ENCODE results near the gene SOAT1.

The SOAT1 gene

DNA sequence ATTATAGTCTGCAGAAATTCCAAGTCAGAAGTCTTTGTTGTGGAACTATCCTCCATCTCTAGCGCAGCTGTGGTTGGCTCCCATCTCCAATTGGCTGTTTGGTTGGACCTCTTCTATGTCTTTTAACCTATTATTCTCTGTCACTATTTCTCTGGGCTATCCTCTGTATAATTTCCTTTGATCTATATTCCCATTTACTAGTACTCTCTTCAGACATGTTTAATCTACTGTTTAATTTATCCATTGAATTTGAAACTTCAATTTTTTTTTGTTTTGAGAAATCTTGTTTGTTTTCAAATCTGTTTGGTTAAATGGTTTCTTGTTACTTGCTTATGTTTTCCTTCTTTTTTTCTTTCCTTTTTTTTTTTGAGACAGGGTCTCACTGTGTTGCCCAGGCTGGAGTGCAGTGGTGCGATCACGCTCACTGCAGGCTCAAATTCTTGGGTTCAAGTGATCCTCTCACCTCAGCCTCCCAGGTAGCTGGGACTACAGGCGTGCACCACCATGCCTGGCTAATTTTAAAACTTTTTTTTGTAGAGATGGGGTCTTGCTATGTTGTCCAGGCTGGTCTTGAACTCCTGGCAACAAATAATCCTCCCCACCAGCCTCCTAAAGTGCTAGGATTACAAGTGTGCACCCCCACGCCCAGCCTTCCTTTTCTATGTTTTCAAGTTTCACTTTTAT is 28.1 kb downstream of the SOAT1 start:
- DNase-seq (ENCODE audit: insufficient read length, low spot score): no peak
- no peak for TF ChIP-seq POLR2A (IDR thresholded peaks at IDR 0.05; ENCODE audit: low read depth, low read length)
- FAIRE-seq: no peak

- no peak for FAIRE-seq
Observed at GRCh38 chr1:179322557-179322956, 29.0 kb downstream of the SOAT1 start.

GRCh38 chr1:179323436-179323835 is 29.8 kb downstream of the SOAT1 start:
- no peak for FAIRE-seq
- no peak for TF ChIP-seq POLR2A (IDR thresholded peaks at IDR 0.05; ENCODE audit: low read depth, low read length)

More at GRCh38 chr1:179322557-179322956, 29.0 kb downstream of the SOAT1 start:
- no peak for DNase-seq (ENCODE audit: insufficient read length, low spot score)
- TF ChIP-seq POLR2A (IDR thresholded peaks at IDR 0.05; ENCODE audit: low read depth, low read length): no peak

GRCh38 chr1:179325836-179326235 is 32.2 kb downstream of the SOAT1 start:
- DNase-seq (ENCODE audit: insufficient read length, low spot score) (no peak), FAIRE-seq (no peak)
- TF ChIP-seq POLR2A (IDR thresholded peaks at IDR 0.05; ENCODE audit: low read depth, low read length): no peak

More at GRCh38 chr1:179323436-179323835, 29.8 kb downstream of the SOAT1 start:
- no peak for DNase-seq (ENCODE audit: insufficient read length, low spot score)

DNA sequence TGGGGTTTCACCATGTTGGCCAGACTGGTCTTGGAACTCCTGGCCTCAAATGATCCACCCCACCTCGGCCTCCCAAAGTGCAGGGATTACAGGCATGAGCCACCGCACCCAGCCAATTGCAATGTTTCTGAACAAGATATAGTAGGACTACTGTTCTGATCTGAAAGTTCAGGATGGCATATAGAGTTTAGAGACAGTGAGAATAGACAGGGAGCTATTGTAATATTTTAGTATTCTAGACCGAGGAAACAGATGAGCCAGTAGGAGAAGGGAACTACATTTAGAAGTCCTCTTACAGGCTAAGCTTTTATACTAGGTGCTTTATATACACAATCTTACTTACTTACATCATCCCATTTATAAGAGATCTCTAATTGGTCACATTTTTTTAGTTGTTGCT is 33.1 kb downstream of the SOAT1 start:
- FAIRE-seq (no peak), DNase-seq (ENCODE audit: insufficient read length, low spot score) (no peak)
- TF ChIP-seq POLR2A (IDR thresholded peaks at IDR 0.05; ENCODE audit: low read depth, low read length): no peak

DNA sequence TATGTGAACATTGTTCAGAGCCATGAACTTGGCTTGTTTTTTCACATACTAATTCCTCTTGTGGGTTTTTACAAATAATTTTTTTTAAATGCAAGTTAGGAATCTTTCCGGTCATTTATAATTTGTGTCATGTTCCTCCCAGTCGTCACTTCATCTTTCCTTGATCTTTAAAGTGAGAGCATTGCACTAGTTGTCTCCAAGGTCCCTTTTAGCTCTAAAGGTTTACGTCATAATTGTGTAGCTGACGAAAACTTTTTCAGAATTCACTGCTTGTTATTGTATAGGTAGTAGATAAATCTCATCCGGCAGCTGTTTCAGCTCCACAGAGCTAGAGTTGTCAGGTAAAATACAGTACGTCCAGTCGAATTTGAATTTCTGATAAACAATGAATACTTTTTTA is 33.6 kb downstream of the SOAT1 start:
- DNase-seq (ENCODE audit: insufficient read length, low spot score): no peak
- no peak for TF ChIP-seq POLR2A (IDR thresholded peaks at IDR 0.05; ENCODE audit: low read depth, low read length)
- no peak for FAIRE-seq

DNA sequence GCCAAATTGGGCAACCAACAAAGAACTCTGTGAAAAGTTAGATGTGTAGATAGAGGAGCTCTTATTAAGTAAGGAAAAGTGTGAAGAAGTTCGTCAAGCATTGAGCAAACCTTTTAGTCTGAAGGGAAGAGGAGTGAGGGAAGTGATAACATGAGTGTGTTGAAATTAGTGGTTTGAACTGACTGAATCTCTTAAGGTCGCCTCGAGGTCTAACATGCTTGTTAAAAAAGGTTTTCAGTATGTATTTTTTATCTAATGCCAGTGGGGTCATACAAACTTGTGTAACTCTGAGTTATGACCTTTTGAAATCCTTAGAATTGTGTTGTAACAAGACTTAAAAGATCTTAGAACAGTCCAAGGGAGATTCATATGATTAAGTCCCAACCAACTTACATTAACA is 34.1 kb downstream of the SOAT1 start:
- no peak for TF ChIP-seq POLR2A (IDR thresholded peaks at IDR 0.05; ENCODE audit: low read depth, low read length)
- DNase-seq (ENCODE audit: insufficient read length, low spot score): no peak
- no peak for FAIRE-seq

- FAIRE-seq (no peak), DNase-seq (ENCODE audit: insufficient read length, low spot score) (no peak)
- TF ChIP-seq POLR2A (IDR thresholded peaks at IDR 0.05; ENCODE audit: low read depth, low read length): no peak
Observed at GRCh38 chr1:179329862-179330261, 36.3 kb downstream of the SOAT1 start.

DNA sequence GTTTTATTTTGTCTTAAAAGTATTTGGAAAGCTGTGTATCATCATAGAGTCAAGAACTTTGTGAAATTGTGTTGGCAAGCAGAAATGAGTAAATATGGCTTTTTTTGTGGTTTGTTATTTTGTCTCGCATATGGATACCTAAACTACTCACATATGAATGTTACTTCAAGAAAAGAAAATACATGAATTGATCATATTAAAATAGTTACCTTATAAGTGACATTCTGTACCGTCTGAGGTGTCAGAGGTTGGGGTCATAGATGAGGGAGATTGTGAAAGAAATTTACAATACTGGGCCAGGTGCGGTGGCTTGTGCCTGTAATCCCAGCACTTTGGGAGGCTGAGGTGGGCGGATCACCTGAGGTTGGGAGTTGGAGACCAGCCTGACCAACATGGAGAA is 40.8 kb downstream of the SOAT1 start:
- no peak for FAIRE-seq
- TF ChIP-seq POLR2A (IDR thresholded peaks at IDR 0.05; ENCODE audit: low read depth, low read length): no peak
- no peak for DNase-seq (ENCODE audit: insufficient read length, low spot score)

GRCh38 chr1:179337288-179337687 is 43.7 kb downstream of the SOAT1 start:
- DNase-seq (ENCODE audit: insufficient read length, low spot score): no peak
- no peak for FAIRE-seq
- TF ChIP-seq POLR2A (IDR thresholded peaks at IDR 0.05; ENCODE audit: low read depth, low read length): no peak

GRCh38 chr1:179337942-179338560 is 44.5 kb downstream of the SOAT1 start:
- DNase-seq (ENCODE audit: insufficient read length, low spot score): no peak
- TF ChIP-seq POLR2A (IDR thresholded peaks at IDR 0.05; ENCODE audit: low read depth, low read length): no peak
- FAIRE-seq: no peak

DNA sequence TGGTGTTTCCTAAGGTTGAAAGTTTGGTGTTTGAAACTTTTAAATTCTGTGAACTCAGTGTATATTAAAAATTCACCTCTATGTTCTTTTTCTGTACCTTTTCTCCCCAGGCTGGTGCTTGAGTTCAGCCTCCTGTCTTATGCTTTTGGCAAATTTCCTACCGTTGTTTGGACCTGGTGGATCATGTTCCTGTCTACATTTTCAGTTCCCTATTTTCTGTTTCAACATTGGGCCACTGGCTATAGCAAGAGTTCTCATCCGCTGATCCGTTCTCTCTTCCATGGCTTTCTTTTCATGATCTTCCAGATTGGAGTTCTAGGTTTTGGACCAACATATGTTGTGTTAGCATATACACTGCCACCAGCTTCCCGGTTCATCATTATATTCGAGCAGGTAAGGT is 47.3 kb downstream of the SOAT1 start:
- no peak for FAIRE-seq
- DNase-seq (ENCODE audit: insufficient read length, low spot score): no peak
- no peak for TF ChIP-seq POLR2A (IDR thresholded peaks at IDR 0.05; ENCODE audit: low read depth, low read length)

GRCh38 chr1:179341943-179342547 is 48.4 kb downstream of the SOAT1 start:
- DNase-seq (ENCODE audit: insufficient read length, low spot score) (no peak), FAIRE-seq (no peak)
- TF ChIP-seq POLR2A (IDR thresholded peaks at IDR 0.05; ENCODE audit: low read depth, low read length): no peak

GRCh38 chr1:179342740-179343404 is 49.3 kb downstream of the SOAT1 start:
- FAIRE-seq (no peak), DNase-seq (ENCODE audit: insufficient read length, low spot score) (no peak)
- no peak for TF ChIP-seq POLR2A (IDR thresholded peaks at IDR 0.05; ENCODE audit: low read depth, low read length)

Data from H54 (cell line).